ENCODE measurements around the gene IKZF4. TPM values are rescaled to one million over a fixed set of nuclear protein-coding genes. Genes with fewer than 3 reads are reported as not detected.

Gene IKZF4
- total RNA-seq, 1 donor from 2014 or later = 3.7 TPM

GRCh38 chr12:56082967-56083366 is 62.1 kb downstream of the IKZF4 start:
- DNase-seq (ENCODE audit: low read depth) = no peak

GRCh38 chr12:56084958-56085543 is 64.2 kb downstream of the IKZF4 start:
- DNase-seq (ENCODE audit: low read depth) = no peak

- DNase-seq (ENCODE audit: low read depth) = no peak
Observed at GRCh38 chr12:56086096-56086495, 65.3 kb downstream of the IKZF4 start.

GRCh38 chr12:56086608-56087007 is 65.8 kb downstream of the IKZF4 start:
- no peak for DNase-seq (ENCODE audit: low read depth)

GRCh38 chr12:56087220-56087619 is 66.4 kb downstream of the IKZF4 start:
- DNase-seq (ENCODE audit: low read depth) = no peak

Other genes with a start within 250 kb of the IKZF4 start
- 123 and 141 TPM in 2 replicates for gene SARNP, start 203.3 kb upstream of the IKZF4 start, total RNA-seq
- gene ORMDL2, start 203.0 kb upstream of the IKZF4 start, total RNA-seq = 35.5 and 67.0 TPM in 2 replicates
- 65.5 and 66.7 TPM in 2 replicates for gene DNAJC14, start 191.5 kb upstream of the IKZF4 start, total RNA-seq
- gene MMP19, start 178.1 kb upstream of the IKZF4 start, total RNA-seq = 1.0 and 2.6 TPM in 2 replicates
- gene PYM1, start 93.1 kb upstream of the IKZF4 start, total RNA-seq = 30.0 and 38.7 TPM in 2 replicates
- 92.2 and 105 TPM in 2 replicates for gene DGKA, start 89.9 kb upstream of the IKZF4 start, total RNA-seq
- gene PMEL, start 55.0 kb upstream of the IKZF4 start, total RNA-seq = 1.6 and 1.9 TPM in 2 replicates
- 12.9 and 29.0 TPM in 2 replicates for gene CDK2, start 54.2 kb upstream of the IKZF4 start, total RNA-seq
- gene RAB5B, start 47.0 kb upstream of the IKZF4 start, total RNA-seq = 92.9 and 119 TPM in 2 replicates
- gene SUOX, start 23.8 kb upstream of the IKZF4 start, total RNA-seq = 9.6 and 17.2 TPM in 2 replicates
- gene RPS26, start 20.9 kb downstream of the IKZF4 start, total RNA-seq = 119 and 710 TPM in 2 replicates
- gene ERBB3, start 59.1 kb downstream of the IKZF4 start, total RNA-seq = 5.1 and 19.4 TPM in 2 replicates
- 148 and 159 TPM in 2 replicates for gene PA2G4, start 83.5 kb downstream of the IKZF4 start, total RNA-seq
- gene RPL41, start 95.6 kb downstream of the IKZF4 start, total RNA-seq = 1,963 and 2,452 TPM in 2 replicates
- 3.6 and 3.7 TPM in 2 replicates for gene ZC3H10, start 97.2 kb downstream of the IKZF4 start, total RNA-seq
- 347 and 558 TPM in 2 replicates for gene ESYT1, start 107.2 kb downstream of the IKZF4 start, total RNA-seq
- 57.8 and 70.2 TPM in 2 replicates for gene MYL6B, start 131.5 kb downstream of the IKZF4 start, total RNA-seq
- gene MYL6, start 137.3 kb downstream of the IKZF4 start, total RNA-seq = 2,255 and 3,927 TPM in 2 replicates
- gene SMARCC2, start 168.4 kb downstream of the IKZF4 start, total RNA-seq = 17.4 and 61.2 TPM in 2 replicates
- 84.4 and 140 TPM in 2 replicates for gene RNF41, start 200.9 kb downstream of the IKZF4 start, total RNA-seq
- 17.8 and 20.8 TPM in 2 replicates for gene NABP2, start 203.3 kb downstream of the IKZF4 start, total RNA-seq
- 0.20 TPM in 1 of 2 replicates, not detected in the other for gene SLC39A5, start 209.0 kb downstream of the IKZF4 start, total RNA-seq
- 27.8 and 76.4 TPM in 2 replicates for gene ANKRD52, start 237.3 kb downstream of the IKZF4 start, total RNA-seq
- gene COQ10A, start 245.9 kb downstream of the IKZF4 start, total RNA-seq = 7.5 and 11.2 TPM in 2 replicates